ENCODE measurements around the gene KHSRP.

KHSRP gene

GRCh38 chr19:6374161-6374709 is 50.4 kb downstream of the KHSRP start:
- H3K36me3 Mint-ChIP-seq (ENCODE audit: low read depth) = peaks cover 8% of the 10 kb centered on the region
- no peak overlapping the region for H3K27ac Mint-ChIP-seq
- H3K4me3 Mint-ChIP-seq = no peak overlapping the region
- H3K9me3 Mint-ChIP-seq = no peaks in the 10 kb centered on the region
- H3K4me1 Mint-ChIP-seq (ENCODE audit: low read depth) = peaks cover 13% of the 10 kb centered on the region
- no peaks in the 10 kb centered on the region for H3K27me3 Mint-ChIP-seq

GRCh38 chr19:6373813-6374108 is 50.9 kb downstream of the KHSRP start:
- Mint-ChIP-seq H3K4me3 (peak overlapping the region; percentile 65), H3K27me3 (no peaks in the 10 kb centered on the region), H3K36me3 (ENCODE audit: low read depth) (peaks cover 12% of the 10 kb centered on the region), H3K4me1 (ENCODE audit: low read depth) (peaks cover 13% of the 10 kb centered on the region), H3K9me3 (no peaks in the 10 kb centered on the region), H3K27ac (peak overlapping the region; percentile 47)

GRCh38 chr19:6373096-6373812 is 51.4 kb downstream of the KHSRP start:
- Mint-ChIP-seq H3K4me3 (peak overlapping the region; percentile 81), H3K36me3 (ENCODE audit: low read depth) (peaks cover 11% of the 10 kb centered on the region), H3K4me1 (ENCODE audit: low read depth) (peaks cover 13% of the 10 kb centered on the region), H3K27me3 (no peaks in the 10 kb centered on the region), H3K27ac (peak overlapping the region; percentile 86), H3K9me3 (no peaks in the 10 kb centered on the region)

- Mint-ChIP-seq H3K9me3 (no peaks in the 10 kb centered on the region), H3K36me3 (ENCODE audit: low read depth) (peaks cover 17% of the 10 kb centered on the region), H3K27me3 (no peaks in the 10 kb centered on the region), H3K27ac (peak within 1 kb of the TSS; percentile 86), H3K4me3 (peak within 1 kb of the TSS; percentile 81), H3K4me1 (ENCODE audit: low read depth) (peaks cover 13% of the 10 kb centered on the region)
Measured at GRCh38 chr19:6372594-6373095, 52.0 kb downstream of the KHSRP start, which contains the start of gene ALKBH7. Gene ALKBH7, plus strand, starts transcription at chr19:6372794. Its CDS starts 27 bp downstream, at chr19:6372821.

- H3K4me3 Mint-ChIP-seq = no peak overlapping the region
- no peak overlapping the region for H3K27ac Mint-ChIP-seq
- no peaks in the 10 kb centered on the region for H3K27me3 Mint-ChIP-seq
- H3K9me3 Mint-ChIP-seq = no peaks in the 10 kb centered on the region
- H3K36me3 Mint-ChIP-seq (ENCODE audit: low read depth) = peaks cover 53% of the 10 kb centered on the region
- H3K4me1 Mint-ChIP-seq (ENCODE audit: low read depth) = peaks cover 22% of the 10 kb centered on the region
Measured at GRCh38 chr19:6364353-6364752, 60.3 kb downstream of the KHSRP start.
